ENCODE results near the gene ANO7. TPM values are rescaled to one million over a fixed set of nuclear protein-coding genes. Genes with fewer than 3 reads are reported as not detected.

Gene ANO7
- total and polyA plus RNA-seq, 2 of the 13 experiments (the other 11 are each of a cell fraction or from before 2014, with no cell fraction given), result 4.1 to 4.9 TPM

DNA sequence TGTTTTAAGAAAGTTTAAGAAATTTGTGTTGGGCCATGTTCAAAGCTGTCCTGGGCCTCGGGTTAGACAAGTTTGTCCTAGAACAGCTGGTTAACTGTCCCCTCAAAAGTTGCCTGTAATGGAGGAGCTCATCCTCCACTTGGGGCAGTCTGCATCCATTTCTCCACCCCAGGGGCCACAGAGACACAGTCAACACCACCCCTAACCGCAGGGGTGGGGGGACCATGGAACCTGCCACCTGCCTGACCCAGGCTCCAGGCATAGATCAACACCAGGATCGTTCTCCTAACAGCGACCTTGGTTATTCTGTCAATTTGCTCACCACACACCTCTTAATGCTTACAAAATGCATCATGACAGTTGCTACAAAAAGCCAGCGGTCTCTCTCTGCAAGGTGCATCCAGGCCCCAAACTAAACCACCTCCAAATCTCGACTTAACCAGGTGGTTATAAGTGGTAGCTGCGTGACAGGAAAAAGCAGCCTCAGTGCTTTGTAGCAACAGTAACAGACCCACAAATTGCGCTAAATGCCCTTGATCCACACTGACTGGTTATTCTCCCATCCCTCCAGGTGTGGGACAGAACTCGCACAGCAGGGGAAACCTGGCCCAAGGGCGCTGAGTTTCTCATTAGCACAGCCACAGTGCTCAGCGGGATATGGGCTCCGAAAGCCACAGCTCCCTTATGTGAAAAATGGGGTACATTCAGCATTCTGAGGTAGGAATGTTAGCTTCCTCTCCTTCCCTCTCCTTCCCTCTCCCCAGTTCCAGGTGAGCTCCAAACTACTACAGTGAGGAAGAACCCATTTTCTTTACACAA is 79.0 kb downstream of the ANO7 start (continued):
- TF ChIP-seq JUN (CRISPR knock-in tag; IDR thresholded peaks at IDR 0.05), result no peak
- no peak for TF ChIP-seq CC2D1A (CRISPR knock-in tag; IDR thresholded peaks at IDR 0.05)
- TF ChIP-seq ZNF749 (CRISPR knock-in tag; IDR thresholded peaks at IDR 0.05; ENCODE audit: borderline replicate concordance), result no peak
- no peak for TF ChIP-seq GTF2F1 (IDR thresholded peaks at IDR 0.05; ENCODE audit: low read length)
- TF ChIP-seq ZMYM4 (CRISPR knock-in tag; IDR thresholded peaks at IDR 0.05), result peak; percentile 26; the same call in 1 of the 2 replicates
- TF ChIP-seq, protein P1, sequence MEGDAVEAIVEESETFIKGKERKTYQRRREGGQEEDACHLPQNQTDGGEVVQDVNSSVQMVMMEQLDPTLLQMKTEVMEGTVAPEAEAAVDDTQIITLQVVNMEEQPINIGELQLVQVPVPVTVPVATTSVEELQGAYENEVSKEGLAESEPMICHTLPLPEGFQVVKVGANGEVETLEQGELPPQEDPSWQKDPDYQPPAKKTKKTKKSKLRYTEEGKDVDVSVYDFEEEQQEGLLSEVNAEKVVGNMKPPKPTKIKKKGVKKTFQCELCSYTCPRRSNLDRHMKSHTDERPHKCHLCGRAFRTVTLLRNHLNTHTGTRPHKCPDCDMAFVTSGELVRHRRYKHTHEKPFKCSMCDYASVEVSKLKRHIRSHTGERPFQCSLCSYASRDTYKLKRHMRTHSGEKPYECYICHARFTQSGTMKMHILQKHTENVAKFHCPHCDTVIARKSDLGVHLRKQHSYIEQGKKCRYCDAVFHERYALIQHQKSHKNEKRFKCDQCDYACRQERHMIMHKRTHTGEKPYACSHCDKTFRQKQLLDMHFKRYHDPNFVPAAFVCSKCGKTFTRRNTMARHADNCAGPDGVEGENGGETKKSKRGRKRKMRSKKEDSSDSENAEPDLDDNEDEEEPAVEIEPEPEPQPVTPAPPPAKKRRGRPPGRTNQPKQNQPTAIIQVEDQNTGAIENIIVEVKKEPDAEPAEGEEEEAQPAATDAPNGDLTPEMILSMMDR (CRISPR knock-in tag; IDR thresholded peaks at IDR 0.05), result peak; percentile 63
- TF ChIP-seq HDAC6 (IDR thresholded peaks at IDR 0.05; ENCODE audit: low read depth, low read length), result no peak
- peak; percentile 26 for TF ChIP-seq YY1 (IDR thresholded peaks at IDR 0.05; ENCODE audit: insufficient read depth, insufficient replicate concordance, low read depth, low read length)
- TF ChIP-seq, protein P2, sequence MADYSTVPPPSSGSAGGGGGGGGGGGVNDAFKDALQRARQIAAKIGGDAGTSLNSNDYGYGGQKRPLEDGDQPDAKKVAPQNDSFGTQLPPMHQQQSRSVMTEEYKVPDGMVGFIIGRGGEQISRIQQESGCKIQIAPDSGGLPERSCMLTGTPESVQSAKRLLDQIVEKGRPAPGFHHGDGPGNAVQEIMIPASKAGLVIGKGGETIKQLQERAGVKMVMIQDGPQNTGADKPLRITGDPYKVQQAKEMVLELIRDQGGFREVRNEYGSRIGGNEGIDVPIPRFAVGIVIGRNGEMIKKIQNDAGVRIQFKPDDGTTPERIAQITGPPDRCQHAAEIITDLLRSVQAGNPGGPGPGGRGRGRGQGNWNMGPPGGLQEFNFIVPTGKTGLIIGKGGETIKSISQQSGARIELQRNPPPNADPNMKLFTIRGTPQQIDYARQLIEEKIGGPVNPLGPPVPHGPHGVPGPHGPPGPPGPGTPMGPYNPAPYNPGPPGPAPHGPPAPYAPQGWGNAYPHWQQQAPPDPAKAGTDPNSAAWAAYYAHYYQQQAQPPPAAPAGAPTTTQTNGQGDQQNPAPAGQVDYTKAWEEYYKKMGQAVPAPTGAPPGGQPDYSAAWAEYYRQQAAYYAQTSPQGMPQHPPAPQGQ (CRISPR knock-in tag; IDR thresholded peaks at IDR 0.05; ENCODE audit: borderline replicate concordance), result no peak
- no peak for TF ChIP-seq ZNF260 (CRISPR knock-in tag; IDR thresholded peaks at IDR 0.05; ENCODE audit: borderline replicate concordance, low read depth)
- no peak for TF ChIP-seq ZNF367 (CRISPR knock-in tag; IDR thresholded peaks at IDR 0.05; ENCODE audit: borderline replicate concordance)
- TF ChIP-seq, protein P3, sequence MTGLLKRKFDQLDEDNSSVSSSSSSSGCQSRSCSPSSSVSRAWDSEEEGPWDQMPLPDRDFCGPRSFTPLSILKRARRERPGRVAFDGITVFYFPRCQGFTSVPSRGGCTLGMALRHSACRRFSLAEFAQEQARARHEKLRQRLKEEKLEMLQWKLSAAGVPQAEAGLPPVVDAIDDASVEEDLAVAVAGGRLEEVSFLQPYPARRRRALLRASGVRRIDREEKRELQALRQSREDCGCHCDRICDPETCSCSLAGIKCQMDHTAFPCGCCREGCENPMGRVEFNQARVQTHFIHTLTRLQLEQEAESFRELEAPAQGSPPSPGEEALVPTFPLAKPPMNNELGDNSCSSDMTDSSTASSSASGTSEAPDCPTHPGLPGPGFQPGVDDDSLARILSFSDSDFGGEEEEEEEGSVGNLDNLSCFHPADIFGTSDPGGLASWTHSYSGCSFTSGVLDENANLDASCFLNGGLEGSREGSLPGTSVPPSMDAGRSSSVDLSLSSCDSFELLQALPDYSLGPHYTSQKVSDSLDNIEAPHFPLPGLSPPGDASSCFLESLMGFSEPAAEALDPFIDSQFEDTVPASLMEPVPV (CRISPR knock-in tag; IDR thresholded peaks at IDR 0.05), result no peak
- TF ChIP-seq MLLT10 (CRISPR knock-in tag; IDR thresholded peaks at IDR 0.05), result no peak
- 0 out of 2 replicates have a peak, but pooled peaks have one; percentile 8 for TF ChIP-seq FOSL2 (CRISPR knock-in tag; IDR thresholded peaks at IDR 0.05)
- 0 out of 2 replicates have a peak, but pooled peaks have one; percentile 63 for TF ChIP-seq TSC22D2 (CRISPR knock-in tag; IDR thresholded peaks at IDR 0.05; ENCODE audit: borderline replicate concordance)
- TF ChIP-seq ZNF605 (CRISPR knock-in tag; IDR thresholded peaks at IDR 0.05), result peak; percentile 53; the same call in 1 of the 2 replicates
- TF ChIP-seq AGO1 (IDR thresholded peaks at IDR 0.05; ENCODE audit: low read depth, low read length, poor library complexity, severe bottlenecking), result no peak
- TF ChIP-seq, protein P4, sequence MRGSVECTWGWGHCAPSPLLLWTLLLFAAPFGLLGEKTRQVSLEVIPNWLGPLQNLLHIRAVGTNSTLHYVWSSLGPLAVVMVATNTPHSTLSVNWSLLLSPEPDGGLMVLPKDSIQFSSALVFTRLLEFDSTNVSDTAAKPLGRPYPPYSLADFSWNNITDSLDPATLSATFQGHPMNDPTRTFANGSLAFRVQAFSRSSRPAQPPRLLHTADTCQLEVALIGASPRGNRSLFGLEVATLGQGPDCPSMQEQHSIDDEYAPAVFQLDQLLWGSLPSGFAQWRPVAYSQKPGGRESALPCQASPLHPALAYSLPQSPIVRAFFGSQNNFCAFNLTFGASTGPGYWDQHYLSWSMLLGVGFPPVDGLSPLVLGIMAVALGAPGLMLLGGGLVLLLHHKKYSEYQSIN (CRISPR knock-in tag; IDR thresholded peaks at IDR 0.05; ENCODE audit: borderline replicate concordance), result no peak
- TF ChIP-seq GATAD2A (CRISPR knock-in tag; IDR thresholded peaks at IDR 0.05), result peak; percentile 18; the same call in 1 of the 2 replicates
- no peak for TF ChIP-seq PRPF4 (IDR thresholded peaks at IDR 0.05; ENCODE audit: low read depth, low read length, poor library complexity, severe bottlenecking)
- TF ChIP-seq ZNF430 (CRISPR knock-in tag; IDR thresholded peaks at IDR 0.05), result peak; percentile 53; the same call in 1 of the 2 replicates
- peak; percentile 35; the same call in 1 of the 2 replicates for TF ChIP-seq SALL1 (CRISPR knock-in tag; IDR thresholded peaks at IDR 0.05)
- no peak for TF ChIP-seq DR1 (CRISPR knock-in tag; IDR thresholded peaks at IDR 0.05)
